Endothelial cell of umbilical vein (primary cell): ENCODE results near the gene ARL6IP4. TPM values are rescaled to one million over a fixed set of nuclear protein-coding genes. Genes with fewer than 3 reads are reported as not detected.
A peak's percentile ranks its signal among the peaks of the same experiment; 100 is the strongest.

ENCODE experiments used
- BruUV-seq: library from RNA; stranded (reverse); fragments of 400-500 nt; replicated peaks from 2 replicates; lab custom pipeline; 2021; lab: Mats Ljungman, UMichigan
- CTCF ChIA-PET: fragments of 300-600, 350-600 bp; sonication (Branson Sonifier 250); formaldehyde crosslinking; loops from one replicate; lab custom pipeline; 2021; ENCODE audit warnings: antibody characterized with exemption, inconsistent platforms; lab: Charles Lee
- POLR2A ChIA-PET: fragments of 300-600, 350-600 bp; sonication (Branson Sonifier 250); formaldehyde crosslinking; loops from one replicate; lab custom pipeline; 2021; ENCODE audit warnings: antibody characterized with exemption, inconsistent platforms; lab: Charles Lee
- DNase-seq: peaks from one replicate; pipeline ENCODE4 v3.0.0-alpha.2; 2011; ENCODE audit warnings: low read depth, low spot score
- FAIRE-seq: peaks from 2 replicates; lab custom pipeline; 2011; peaks lifted over from hg19 to GRCh38; lab: Jason Lieb, UNC
- H2AFZ ChIP-seq: 2 replicates; pipeline ENCODE4 v1.6.0; 2012; ENCODE audit warnings: low read depth, low read length, control low read depth, inconsistent platforms
- H3K27ac ChIP-seq: 2 replicates; pipeline ENCODE4 v1.5.1; 2011; ENCODE audit warnings: low read depth, mild to moderate bottlenecking, control low read depth, low read length, moderate library complexity; ENCODE audit not compliant: insufficient read depth
- H3K27me3 ChIP-seq, 2 experiments: 2 replicates each; pipeline versions ENCODE4 v1.6.0 to v1.6.1; 2011; ENCODE audit warnings: low read length in 2 of 2, mixed read lengths in 1 of 2; ENCODE audit not compliant: control insufficient read depth in 2 of 2, insufficient read depth in 2 of 2
- H3K36me3 ChIP-seq, 2 experiments: 2 replicates in 1 of 2; 3 replicates in 1 of 2; pipeline ENCODE4 v1.5.1; 2011; ENCODE audit warnings: low read length in 2 of 2, mild to moderate bottlenecking in 1 of 2, moderate library complexity in 1 of 2; ENCODE audit not compliant: control insufficient read depth in 2 of 2, insufficient read depth in 2 of 2; ENCODE audit errors: extremely low read depth in 1 of 2
- H3K4me1 ChIP-seq: 3 replicates; pipeline ENCODE4 v1.5.1; 2011; ENCODE audit warnings: mild to moderate bottlenecking, low read length; ENCODE audit not compliant: control insufficient read depth, insufficient read depth; ENCODE audit errors: extremely low read depth
- H3K4me2 ChIP-seq: 2 replicates; pipeline ENCODE4 v1.6.1; 2011; ENCODE audit warnings: low read length, control low read depth, mixed read lengths; ENCODE audit not compliant: insufficient read depth
- H3K4me3 ChIP-seq, 3 experiments: fragments of 200-600 bp in 1 of 3; sonication (generic), shearing (Covaris generic) in 1 of 3; replicated peaks in 1 of 3; 2 replicates each; pipeline ENCODE4 v1.5.1; 2011 to 2016; ENCODE audit warnings: control low read depth in 3 of 3, low read length in 3 of 3, mild to moderate bottlenecking in 2 of 3, inconsistent platforms in 1 of 3, low read depth in 1 of 3, moderate library complexity in 1 of 3; ENCODE audit not compliant: insufficient read depth in 1 of 3
- H3K79me2 ChIP-seq: 2 replicates; pipeline ENCODE4 v1.6.0; 2012; ENCODE audit warnings: low read length, inconsistent platforms; ENCODE audit not compliant: control insufficient read depth, insufficient read depth
- H3K9ac ChIP-seq: replicated peaks from 2 replicates; pipeline ENCODE3; 2011; ENCODE audit warnings: low read length, control low read depth; ENCODE audit not compliant: insufficient read depth; ENCODE audit errors: extremely low read depth
- H3K9me1 ChIP-seq: replicated peaks from 3 replicates; pipeline ENCODE4 v1.6.0; 2011; ENCODE audit warnings: mild to moderate bottlenecking, low read length; ENCODE audit not compliant: control insufficient read depth, insufficient read depth; ENCODE audit errors: extremely low read depth
- H3K9me3 ChIP-seq: replicated peaks from 2 replicates; pipeline ENCODE4 v1.5.1; 2012; ENCODE audit warnings: low read length, inconsistent platforms; ENCODE audit not compliant: control insufficient read depth, insufficient read depth
- H4K20me1 ChIP-seq: replicated peaks from 2 replicates; pipeline ENCODE3; 2011; ENCODE audit warnings: mild to moderate bottlenecking, low read length; ENCODE audit not compliant: control insufficient read depth, insufficient read depth; ENCODE audit errors: extremely low read depth
- EZH2 ChIP-seq: IDR thresholded peaks from 2 replicates; pipeline ENCODE4 v1.6.1; 2012; ENCODE audit warnings: borderline replicate concordance, low read depth, mild to moderate bottlenecking, moderate library complexity, low read length, inconsistent platforms; ENCODE audit not compliant: severe bottlenecking
- FOS ChIP-seq: IDR thresholded peaks from 2 replicates; pipeline ENCODE4 v1.6.1; 2011; ENCODE audit warnings: mild to moderate bottlenecking, low read length, moderate library complexity, borderline replicate concordance; ENCODE audit not compliant: insufficient read depth
- GATA2 ChIP-seq: IDR thresholded peaks from 2 replicates; pipeline ENCODE4 v1.7.0; 2011; ENCODE audit warnings: low read depth, mild to moderate bottlenecking, moderate library complexity, mixed read lengths, low read length; ENCODE audit not compliant: insufficient read length, insufficient read depth
- JUN ChIP-seq: IDR thresholded peaks from 2 replicates; pipeline ENCODE4 v1.6.1; 2011; ENCODE audit warnings: borderline replicate concordance, low read depth; ENCODE audit not compliant: insufficient read length, insufficient read depth
- MYC ChIP-seq: IDR thresholded peaks from one replicate; pipeline ENCODE4 v1.6.1; 2011; ENCODE audit warnings: mild to moderate bottlenecking, low read depth, low read length
- POLR2A ChIP-seq: IDR thresholded peaks from 2 replicates; pipeline ENCODE4 v1.6.1; 2012; ENCODE audit warnings: low read depth, mild to moderate bottlenecking, control low read depth, low read length
- POLR2AphosphoS5 ChIP-seq: IDR thresholded peaks from 2 replicates; pipeline ENCODE4 v1.6.1; 2012; ENCODE audit warnings: low read depth, mild to moderate bottlenecking, control low read depth, low read length, moderate library complexity; ENCODE audit not compliant: insufficient read depth
- dilution Hi-C: fragments of 300-500 bp; cut with MboI; formaldehyde crosslinking; loops from one replicate; pipeline ENCODE4 v1.15.0; 2019; ENCODE audit warnings: low sequenced_read_pairs; ENCODE audit not compliant: extremely low pct_ligation_motif_present
- intact Hi-C: fragments of 100-400 bp; cut with micrococcal nuclease; formaldehyde crosslinking; loops from one replicate; pipeline ENCODE4 v1.10.0; 2022
- polyA plus RNA-seq, 4 experiments: library from polyadenylated mRNA; depleted of rRNA in 3 of 4; stranded (reverse) in 3 of 4; unstranded in 1 of 4; fragments of >200 nt; gene quantifications; 2 replicates each; pipeline versions ENCODE4 v1.2.1 to v1.2.3, GENCODE V29; 2011 to 2012; ENCODE audit warnings: missing spikeins in 1 of 4
- total RNA-seq: library from RNA; stranded (reverse); gene quantifications from 2 replicates; pipeline ENCODE4 v1.2.3, GENCODE V29; 2021
- TF ChIP-seq, protein P1 (sequence below): IDR thresholded peaks from 2 replicates; pipeline ENCODE4 v1.6.1; 2011; ENCODE audit not compliant: insufficient read depth, insufficient read length
- TF ChIP-seq, protein P2 (sequence below), 2 donors: IDR thresholded peaks; 1 replicate in 1 of 2; 2 replicates in 1 of 2; pipeline ENCODE4 v1.5.1; 2011; ENCODE audit warnings: low read length in 2 of 2, mild to moderate bottlenecking in 2 of 2, moderate library complexity in 2 of 2, control low read depth in 1 of 2, inconsistent platforms in 1 of 2, low read depth in 1 of 2; ENCODE audit not compliant: insufficient read depth in 1 of 2; ENCODE audit errors: extremely low read depth in 1 of 2

ARL6IP4 gene
- total and polyA plus RNA-seq, 2 donors (not counting 3 experiments of a cell fraction or from before 2014, with no cell fraction given), result 193 to 226 TPM

DNA sequence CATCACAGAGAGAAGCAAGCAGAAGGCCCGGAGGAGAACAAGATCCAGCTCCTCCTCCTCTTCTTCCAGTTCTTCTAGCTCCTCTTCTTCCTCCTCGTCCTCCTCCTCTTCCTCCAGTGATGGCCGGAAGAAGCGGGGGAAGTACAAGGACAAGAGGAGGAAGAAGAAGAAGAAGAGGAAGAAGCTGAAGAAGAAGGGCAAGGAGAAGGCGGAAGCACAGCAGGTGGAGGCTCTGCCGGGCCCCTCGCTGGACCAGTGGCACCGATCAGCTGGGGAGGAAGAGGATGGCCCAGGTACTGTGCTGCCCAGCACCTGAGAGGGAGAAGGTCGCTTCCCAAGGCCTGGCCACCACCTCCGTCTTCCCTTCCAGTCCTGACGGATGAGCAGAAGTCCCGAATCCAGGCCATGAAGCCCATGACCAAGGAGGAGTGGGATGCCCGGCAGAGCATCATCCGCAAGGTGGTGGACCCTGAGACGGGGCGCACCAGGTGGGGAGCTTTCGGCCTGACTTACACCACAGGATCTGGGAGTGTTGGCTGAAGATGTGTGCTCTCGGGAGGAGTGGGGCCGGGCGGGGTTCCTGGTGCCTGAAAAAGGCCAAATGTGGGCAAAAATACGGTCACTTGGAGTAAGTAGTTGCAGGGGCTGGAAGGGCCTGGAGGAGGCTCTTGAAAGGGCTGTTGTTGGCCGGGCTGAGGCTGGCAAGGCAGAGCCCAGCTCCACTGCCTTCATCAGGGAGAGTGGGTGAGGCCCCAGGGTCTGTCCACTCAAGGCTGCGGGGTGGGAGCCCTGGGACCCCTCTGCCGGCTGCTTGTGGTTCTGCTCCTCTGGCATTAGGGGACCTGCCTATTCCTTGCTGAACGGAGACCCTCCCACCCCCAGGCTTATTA, 1.4 kb downstream of the ARL6IP4 start:
- ChIA-PET CTCF (interaction anchor here (1.4 to 2.0 kb wide), 2 partner anchors 188 to 256 kb away, joined by 5 to 9 read pairs; no protein-coding TSS in a partner anchor), POLR2A (interaction anchor here (1.7 kb wide), 1 partner anchor 251 kb away, joined by 7 read pairs; the partner anchor contains the start of genes MPHOSPH9 and MTRFR)
- H3K4me3 ChIP-seq, result peak overlapping the region; percentile 48 to 83 (median 60)
- H3K9me3 ChIP-seq, result no peaks in the 10 kb centered on the region
- intact Hi-C loops (no loop called here), dilution Hi-C loops (no loop called here)
- H3K27ac ChIP-seq, result peak overlapping the region; percentile 78
- peak overlapping the region; percentile 76 for H3K4me2 ChIP-seq
- H3K79me2 ChIP-seq, result peaks cover 23% of the 10 kb centered on the region
- H3K9ac ChIP-seq, result peak overlapping the region; percentile 90
- no peaks in the 10 kb centered on the region for H3K9me1 ChIP-seq
- H3K27me3 ChIP-seq, result no peaks in the 10 kb centered on the region
- H4K20me1 ChIP-seq, result no peaks in the 10 kb centered on the region
- no peak for DNase-seq
- no peak for FAIRE-seq
- no TSS peak for BruUV-seq
- TF ChIP-seq EZH2 (no peak), POLR2A (no peak), POLR2AphosphoS5 (no peak), GATA2 (no peak), FOS (no peak), JUN (no peak), MYC (no peak)
- TF ChIP-seq, protein P1, sequence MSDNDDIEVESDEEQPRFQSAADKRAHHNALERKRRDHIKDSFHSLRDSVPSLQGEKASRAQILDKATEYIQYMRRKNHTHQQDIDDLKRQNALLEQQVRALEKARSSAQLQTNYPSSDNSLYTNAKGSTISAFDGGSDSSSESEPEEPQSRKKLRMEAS, result no peak
- TF ChIP-seq, protein P2, sequence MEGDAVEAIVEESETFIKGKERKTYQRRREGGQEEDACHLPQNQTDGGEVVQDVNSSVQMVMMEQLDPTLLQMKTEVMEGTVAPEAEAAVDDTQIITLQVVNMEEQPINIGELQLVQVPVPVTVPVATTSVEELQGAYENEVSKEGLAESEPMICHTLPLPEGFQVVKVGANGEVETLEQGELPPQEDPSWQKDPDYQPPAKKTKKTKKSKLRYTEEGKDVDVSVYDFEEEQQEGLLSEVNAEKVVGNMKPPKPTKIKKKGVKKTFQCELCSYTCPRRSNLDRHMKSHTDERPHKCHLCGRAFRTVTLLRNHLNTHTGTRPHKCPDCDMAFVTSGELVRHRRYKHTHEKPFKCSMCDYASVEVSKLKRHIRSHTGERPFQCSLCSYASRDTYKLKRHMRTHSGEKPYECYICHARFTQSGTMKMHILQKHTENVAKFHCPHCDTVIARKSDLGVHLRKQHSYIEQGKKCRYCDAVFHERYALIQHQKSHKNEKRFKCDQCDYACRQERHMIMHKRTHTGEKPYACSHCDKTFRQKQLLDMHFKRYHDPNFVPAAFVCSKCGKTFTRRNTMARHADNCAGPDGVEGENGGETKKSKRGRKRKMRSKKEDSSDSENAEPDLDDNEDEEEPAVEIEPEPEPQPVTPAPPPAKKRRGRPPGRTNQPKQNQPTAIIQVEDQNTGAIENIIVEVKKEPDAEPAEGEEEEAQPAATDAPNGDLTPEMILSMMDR (IDR thresholded peaks at IDR 0.05; ENCODE audit: extremely low read depth in 1 of 2, insufficient read depth in 1 of 2, low read depth in 1 of 2, low read length in 2 of 2), result no peak
- peaks cover 35% of the 10 kb centered on the region for H3K4me1 ChIP-seq
- no peak overlapping the region for H2AFZ ChIP-seq
- H3K36me3 ChIP-seq, result peaks cover 0 to 9% of the 10 kb centered on the region in 2 experiments
